Measurements from ENCODE around the gene AATF. TPM values are rescaled to one million over a fixed set of nuclear protein-coding genes. Genes with fewer than 3 reads are reported as not detected.

AATF gene
- total RNA-seq, 2 donors from 2014 or later, result 27.3 to 45.7 TPM

- Histone ChIP-seq H3K4me3 (no peak overlapping the region), H3K9me3 (no peaks in the 10 kb centered on the region), H3K4me1 (replicated peaks) (peaks cover 10% of the 10 kb centered on the region), H3K36me3 (peaks cover 13 to 14% of the 10 kb centered on the region in 2 donors), H3K27me3 (replicated peaks; ENCODE audit: insufficient read depth) (no peaks in the 10 kb centered on the region), H3K27ac (no peak overlapping the region)
- intact Hi-C loops (cut with DNase I), result no loop called here
- no peak for DNase-seq (ENCODE audit: low spot score)
- TF ChIP-seq, protein P1, sequence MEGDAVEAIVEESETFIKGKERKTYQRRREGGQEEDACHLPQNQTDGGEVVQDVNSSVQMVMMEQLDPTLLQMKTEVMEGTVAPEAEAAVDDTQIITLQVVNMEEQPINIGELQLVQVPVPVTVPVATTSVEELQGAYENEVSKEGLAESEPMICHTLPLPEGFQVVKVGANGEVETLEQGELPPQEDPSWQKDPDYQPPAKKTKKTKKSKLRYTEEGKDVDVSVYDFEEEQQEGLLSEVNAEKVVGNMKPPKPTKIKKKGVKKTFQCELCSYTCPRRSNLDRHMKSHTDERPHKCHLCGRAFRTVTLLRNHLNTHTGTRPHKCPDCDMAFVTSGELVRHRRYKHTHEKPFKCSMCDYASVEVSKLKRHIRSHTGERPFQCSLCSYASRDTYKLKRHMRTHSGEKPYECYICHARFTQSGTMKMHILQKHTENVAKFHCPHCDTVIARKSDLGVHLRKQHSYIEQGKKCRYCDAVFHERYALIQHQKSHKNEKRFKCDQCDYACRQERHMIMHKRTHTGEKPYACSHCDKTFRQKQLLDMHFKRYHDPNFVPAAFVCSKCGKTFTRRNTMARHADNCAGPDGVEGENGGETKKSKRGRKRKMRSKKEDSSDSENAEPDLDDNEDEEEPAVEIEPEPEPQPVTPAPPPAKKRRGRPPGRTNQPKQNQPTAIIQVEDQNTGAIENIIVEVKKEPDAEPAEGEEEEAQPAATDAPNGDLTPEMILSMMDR (IDR thresholded peaks at IDR 0.05), result no peak
- TF ChIP-seq POLR2AphosphoS5 (IDR thresholded peaks at IDR 0.05), result no peak
- no peak for TF ChIP-seq POLR2A (IDR thresholded peaks at IDR 0.05)
Measured at GRCh38 chr17:37092701-37093100, 143.9 kb downstream of the AATF start.

- intact Hi-C loops (cut with DNase I), result no loop called here
- Histone ChIP-seq H3K9me3 (no peaks in the 10 kb centered on the region), H3K27ac (no peak overlapping the region), H3K27me3 (replicated peaks; ENCODE audit: insufficient read depth) (no peaks in the 10 kb centered on the region), H3K4me1 (replicated peaks) (peaks cover 4% of the 10 kb centered on the region), H3K4me3 (no peak overlapping the region), H3K36me3 (peaks cover 13 to 14% of the 10 kb centered on the region in 2 donors)
- TF ChIP-seq, protein P1 (IDR thresholded peaks at IDR 0.05), result no peak
- no peak for TF ChIP-seq POLR2A (IDR thresholded peaks at IDR 0.05)
- no peak for TF ChIP-seq POLR2AphosphoS5 (IDR thresholded peaks at IDR 0.05)
- WGBS, result 46% methylated on average over 4 of the region's 4 CpGs
- no peak for DNase-seq (ENCODE audit: low spot score)
Measured at GRCh38 chr17:37094391-37094790, 145.6 kb downstream of the AATF start.

DNA sequence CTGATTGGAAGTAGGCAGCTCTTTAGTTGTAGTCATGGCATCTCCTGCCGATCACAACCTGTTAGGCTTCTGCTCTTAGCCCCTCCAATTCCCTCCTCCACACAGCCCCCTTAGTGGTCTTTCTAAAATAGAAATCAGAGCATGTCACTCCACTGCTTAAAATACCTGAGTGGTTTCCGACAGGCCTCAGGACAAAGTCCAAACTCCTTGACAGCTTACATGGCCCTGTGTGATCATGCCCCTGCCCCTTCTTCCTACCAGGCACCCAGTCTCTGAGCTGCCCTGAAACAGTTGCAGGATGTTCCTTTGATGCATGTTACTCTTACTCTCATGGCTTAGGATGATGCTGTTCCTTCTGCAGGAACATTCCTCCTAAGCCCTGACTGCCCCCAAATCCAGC is 147.3 kb downstream of the AATF start:
- Histone ChIP-seq H3K4me3 (no peak overlapping the region), H3K9me3 (no peaks in the 10 kb centered on the region), H3K4me1 (replicated peaks) (peaks cover 2% of the 10 kb centered on the region), H3K27me3 (replicated peaks; ENCODE audit: insufficient read depth) (no peaks in the 10 kb centered on the region), H3K36me3 (peaks cover 13 to 14% of the 10 kb centered on the region in 2 donors), H3K27ac (no peak overlapping the region)
- DNase-seq (ENCODE audit: low spot score), result no peak
- intact Hi-C loops (cut with DNase I), result no loop called here
- 88% methylated on average over 2 of the region's 2 CpGs for WGBS
- TF ChIP-seq POLR2AphosphoS5 (IDR thresholded peaks at IDR 0.05) (no peak), POLR2A (IDR thresholded peaks at IDR 0.05) (no peak)
- TF ChIP-seq, protein P1 (IDR thresholded peaks at IDR 0.05), result no peak

DNA sequence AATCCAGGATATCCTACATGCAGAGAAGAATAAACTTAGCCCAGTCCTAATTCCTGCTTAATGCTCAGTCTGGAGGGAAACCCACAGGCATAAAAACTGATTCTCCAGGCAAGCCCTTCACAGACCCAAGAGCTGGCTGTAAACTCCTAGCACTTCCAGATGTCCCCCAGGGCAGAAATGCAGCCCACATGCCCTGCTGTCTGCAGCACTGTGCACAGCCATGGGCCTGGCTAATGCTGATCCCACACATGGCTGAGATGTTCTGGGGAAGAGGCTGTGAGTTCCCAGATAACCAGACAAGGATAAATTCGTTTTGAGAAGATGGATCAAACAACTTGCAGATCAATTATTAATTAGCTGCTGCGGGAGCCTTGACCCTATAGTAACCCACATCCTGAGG is 148.4 kb downstream of the AATF start:
- Histone ChIP-seq H3K4me3 (no peak overlapping the region), H3K27ac (no peak overlapping the region), H3K9me3 (no peaks in the 10 kb centered on the region), H3K27me3 (replicated peaks; ENCODE audit: insufficient read depth) (no peaks in the 10 kb centered on the region), H3K36me3 (peaks cover 13 to 14% of the 10 kb centered on the region in 2 donors), H3K4me1 (replicated peaks) (no peaks in the 10 kb centered on the region)
- WGBS, result 94% methylated on average over 2 of the region's 2 CpGs
- DNase-seq (ENCODE audit: low spot score), result no peak
- TF ChIP-seq, protein P1 (IDR thresholded peaks at IDR 0.05), result no peak
- no peak for TF ChIP-seq POLR2AphosphoS5 (IDR thresholded peaks at IDR 0.05)
- no peak for TF ChIP-seq POLR2A (IDR thresholded peaks at IDR 0.05)
- intact Hi-C loops (cut with DNase I), result no loop called here

- WGBS, result 88% methylated on average over 5 of the region's 5 CpGs
- Histone ChIP-seq H3K9me3 (no peaks in the 10 kb centered on the region), H3K27me3 (replicated peaks; ENCODE audit: insufficient read depth) (no peaks in the 10 kb centered on the region), H3K4me3 (no peak overlapping the region), H3K27ac (no peak overlapping the region), H3K36me3 (peaks cover 13 to 14% of the 10 kb centered on the region in 2 donors), H3K4me1 (replicated peaks) (no peaks in the 10 kb centered on the region)
- DNase-seq (ENCODE audit: low spot score), result no peak
- intact Hi-C loops (cut with DNase I), result no loop called here
- TF ChIP-seq, protein P1 (IDR thresholded peaks at IDR 0.05), result no peak
- TF ChIP-seq POLR2A (IDR thresholded peaks at IDR 0.05) (no peak), POLR2AphosphoS5 (IDR thresholded peaks at IDR 0.05) (no peak)
Measured at GRCh38 chr17:37098152-37098551, 149.4 kb downstream of the AATF start.

Data from prostate gland (tissue), 2 donors.